ENCODE measurements around the gene RNF14. TPM values are rescaled to one million over a fixed set of nuclear protein-coding genes. Genes with fewer than 3 reads are reported as not detected.
A peak's percentile ranks its signal among the peaks of the same experiment; 100 is the strongest.

The RNF14 gene
- total RNA-seq, 1 experiment from 2014 or later: 126 TPM

- in situ Hi-C loops (cut with HindIII; ENCODE audit: low pct_unique_long_range_greater_than_20kb, low sequenced_read_pairs): no loop called here
Measured at GRCh38 chr5:141966275-141966962, 2.5 kb upstream of the RNF14 start.

DNA sequence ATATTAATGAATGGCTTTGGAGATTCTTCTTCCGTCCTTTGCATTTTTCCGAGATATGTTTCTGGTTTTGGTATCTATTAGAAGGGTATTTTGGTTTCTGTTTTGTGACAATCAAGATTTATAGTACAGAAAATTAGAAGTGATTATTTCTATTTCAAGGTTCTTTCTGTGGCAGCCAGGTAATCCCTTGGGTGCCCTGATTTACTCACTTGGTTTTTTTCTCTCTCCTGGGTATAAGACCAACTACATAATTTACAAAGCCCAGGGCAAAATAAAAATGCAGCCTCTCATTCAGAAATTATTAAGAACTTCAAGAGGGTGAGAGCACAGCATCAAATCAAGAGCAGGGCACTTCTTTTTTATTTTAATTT lies 2.0 kb upstream of the RNF14 start:
- DNase-seq (ENCODE audit: low read depth): no peak
- in situ Hi-C loops (cut with HindIII; ENCODE audit: low pct_unique_long_range_greater_than_20kb, low sequenced_read_pairs): no loop called here

More at GRCh38 chr5:141966275-141966962, 2.5 kb upstream of the RNF14 start:
- DNase-seq (ENCODE audit: low read depth): no peak

GRCh38 chr5:141969783-141970771 lies 1.2 kb downstream of the RNF14 start:
- DNase-seq (ENCODE audit: low read depth): peak; percentile 42
- in situ Hi-C loops (cut with HindIII; ENCODE audit: low pct_unique_long_range_greater_than_20kb, low sequenced_read_pairs): no loop called here

GRCh38 chr5:141973871-141974595 lies 5.1 kb downstream of the RNF14 start:
- in situ Hi-C loops (cut with HindIII; ENCODE audit: low pct_unique_long_range_greater_than_20kb, low sequenced_read_pairs): no loop called here
- no peak for DNase-seq (ENCODE audit: low read depth)

DNA sequence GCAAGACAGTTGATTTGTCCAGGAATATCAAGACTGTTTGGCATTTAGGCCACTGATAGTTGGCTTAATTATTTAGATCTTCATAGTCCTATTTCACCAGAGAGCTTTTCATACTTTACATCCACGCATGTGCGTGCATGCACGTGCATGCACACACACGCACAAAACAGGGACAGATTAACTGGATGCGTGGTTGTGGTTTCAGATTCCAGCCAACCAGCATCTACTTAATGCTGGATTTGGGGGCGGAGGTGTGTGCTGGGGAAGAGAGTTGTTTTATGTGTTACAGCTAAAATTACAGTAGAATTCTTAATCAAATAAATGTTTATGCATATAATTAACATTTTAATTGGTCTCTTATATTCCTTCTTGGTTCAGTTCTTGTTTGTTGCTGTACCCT lies 7.3 kb downstream of the RNF14 start:
- in situ Hi-C loops (cut with HindIII; ENCODE audit: low pct_unique_long_range_greater_than_20kb, low sequenced_read_pairs): loop anchor here (25.0 kb wide), 1 partner anchor 161 kb away; no protein-coding TSS in a partner anchor
- no peak for DNase-seq (ENCODE audit: low read depth)

GRCh38 chr5:141978389-141978788 lies 9.5 kb downstream of the RNF14 start:
- in situ Hi-C loops (cut with HindIII; ENCODE audit: low pct_unique_long_range_greater_than_20kb, low sequenced_read_pairs): loop anchor here (25.0 kb wide), 1 partner anchor 159 kb away; no protein-coding TSS in a partner anchor
- DNase-seq (ENCODE audit: low read depth): no peak

DNA sequence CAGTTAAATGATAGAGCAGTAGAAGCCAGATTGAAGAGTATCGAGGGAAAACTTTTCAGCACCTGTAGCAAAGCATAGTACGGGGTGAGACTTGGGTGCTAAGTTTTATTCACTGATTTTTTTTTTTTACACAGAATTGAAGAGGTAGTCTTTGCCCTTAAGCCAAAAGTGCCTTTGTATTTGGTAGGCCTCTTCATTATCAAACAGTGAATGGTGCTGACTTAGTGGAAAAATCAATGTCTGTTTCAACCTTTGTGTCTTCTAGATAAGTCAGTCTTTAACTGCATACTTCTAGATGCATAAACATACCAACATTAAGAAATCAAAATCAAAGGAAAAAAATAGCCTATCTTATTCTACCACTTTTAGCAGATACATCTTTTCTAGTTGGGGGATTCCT lies 13.7 kb downstream of the RNF14 start:
- in situ Hi-C loops (cut with HindIII; ENCODE audit: low pct_unique_long_range_greater_than_20kb, low sequenced_read_pairs): loop anchor here (25.0 kb wide), 1 partner anchor 155 kb away; no protein-coding TSS in a partner anchor
- DNase-seq (ENCODE audit: low read depth): no peak

GRCh38 chr5:141986072-141986471 lies 17.2 kb downstream of the RNF14 start:
- in situ Hi-C loops (cut with HindIII; ENCODE audit: low pct_unique_long_range_greater_than_20kb, low sequenced_read_pairs): loop anchor here (25.0 kb wide), 1 partner anchor 151 kb away; no protein-coding TSS in a partner anchor

GRCh38 chr5:141989720-141990119 lies 20.8 kb downstream of the RNF14 start:
- no peak for DNase-seq (ENCODE audit: low read depth)
- in situ Hi-C loops (cut with HindIII; ENCODE audit: low pct_unique_long_range_greater_than_20kb, low sequenced_read_pairs): loop anchor here (25.0 kb wide), 1 partner anchor 148 kb away; no protein-coding TSS in a partner anchor

More at GRCh38 chr5:141986072-141986471, 17.2 kb downstream of the RNF14 start:
- DNase-seq (ENCODE audit: low read depth): no peak

DNA sequence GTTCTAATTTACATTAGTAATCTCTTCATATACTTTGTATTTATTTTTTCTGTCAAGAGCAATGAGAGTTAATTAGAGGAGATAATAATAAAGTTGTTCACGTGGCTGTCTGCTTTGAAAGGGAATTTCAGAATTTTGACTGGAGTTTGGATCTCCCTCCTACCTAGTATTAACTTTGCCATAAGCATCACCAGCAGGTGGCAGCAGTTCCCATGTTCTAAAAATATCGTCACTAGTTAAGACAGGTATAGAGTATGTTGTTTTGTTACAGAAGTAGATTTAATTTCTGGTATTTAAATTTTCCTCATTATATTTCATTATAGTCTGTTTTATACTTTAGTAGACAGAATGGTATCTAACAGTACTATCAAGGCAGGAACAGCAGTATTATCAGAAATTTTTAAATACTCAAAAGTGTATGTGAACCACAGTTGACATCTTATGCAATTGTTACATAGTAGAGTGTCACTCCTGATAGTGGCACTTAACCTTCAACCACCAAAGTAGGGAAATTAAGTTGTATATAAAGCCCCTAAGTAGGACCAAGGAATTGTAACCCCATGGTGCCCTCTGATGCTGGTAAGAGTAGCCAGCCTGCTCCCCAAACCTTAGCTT lies 23.6 kb downstream of the RNF14 start:
- peak; percentile 51 for DNase-seq (ENCODE audit: low read depth)
- in situ Hi-C loops (cut with HindIII; ENCODE audit: low pct_unique_long_range_greater_than_20kb, low sequenced_read_pairs): loop anchor here (25.0 kb wide), 1 partner anchor 145 kb away; no protein-coding TSS in a partner anchor

DNA sequence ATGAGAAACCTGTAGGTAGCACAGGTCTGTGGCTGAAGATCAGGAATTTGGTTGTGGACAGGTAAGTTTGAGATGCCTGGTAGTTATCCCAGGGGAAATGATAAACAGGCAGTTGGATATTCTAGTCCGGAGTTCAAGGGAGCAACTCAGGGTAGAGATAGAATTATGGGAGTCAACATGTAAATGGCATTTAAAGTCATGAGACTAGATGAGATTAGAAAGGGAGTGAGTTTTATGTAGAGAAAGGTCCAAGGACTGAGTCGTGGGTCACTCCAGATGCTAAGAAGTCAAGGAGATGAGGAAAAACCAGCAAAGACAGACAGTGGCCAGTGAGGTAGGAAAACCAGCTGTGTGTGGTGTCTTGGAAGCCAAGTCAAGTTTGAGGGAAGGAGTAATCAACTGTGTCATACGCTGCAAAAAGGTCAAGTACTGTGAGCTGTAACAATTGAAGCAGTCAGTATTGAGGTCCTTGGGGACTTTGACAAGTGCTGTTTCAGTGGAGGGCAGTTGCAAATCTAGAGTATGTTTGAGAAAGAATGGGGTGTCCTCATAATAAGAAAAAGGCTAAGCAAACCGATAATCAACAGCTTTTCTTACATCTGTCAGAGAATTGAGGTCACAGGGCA lies 25.7 kb downstream of the RNF14 start:
- DNase-seq (ENCODE audit: low read depth): no peak
- in situ Hi-C loops (cut with HindIII; ENCODE audit: low pct_unique_long_range_greater_than_20kb, low sequenced_read_pairs): loop anchor here (25.0 kb wide), 1 partner anchor 143 kb away; no protein-coding TSS in a partner anchor

DNA sequence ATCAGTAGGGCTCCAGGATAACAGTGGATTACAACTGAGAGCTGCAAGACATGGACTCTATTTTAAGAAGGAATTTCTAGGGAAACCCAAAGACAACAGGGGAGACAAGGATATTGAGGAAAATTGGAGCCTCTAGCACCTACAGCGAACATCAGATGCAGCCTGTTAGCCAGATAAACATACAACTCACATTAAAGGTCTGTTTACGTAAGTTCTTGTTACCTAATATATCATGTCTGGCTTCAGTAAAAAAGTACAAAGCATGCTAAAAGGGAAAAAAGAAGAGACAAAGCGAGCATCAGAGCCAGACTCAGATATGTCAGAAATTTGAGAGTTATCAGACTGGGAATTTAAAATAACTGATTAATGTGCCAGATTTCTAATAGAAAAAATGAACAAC lies 26.8 kb downstream of the RNF14 start:
- no peak for DNase-seq (ENCODE audit: low read depth)
- in situ Hi-C loops (cut with HindIII; ENCODE audit: low pct_unique_long_range_greater_than_20kb, low sequenced_read_pairs): loop anchor here (25.0 kb wide), 1 partner anchor 142 kb away; no protein-coding TSS in a partner anchor

GRCh38 chr5:141997358-141997960 lies 28.6 kb downstream of the RNF14 start:
- no peak for DNase-seq (ENCODE audit: low read depth)
- in situ Hi-C loops (cut with HindIII; ENCODE audit: low pct_unique_long_range_greater_than_20kb, low sequenced_read_pairs): loop anchor here (25.0 kb wide), 1 partner anchor 140 kb away; no protein-coding TSS in a partner anchor

DNA sequence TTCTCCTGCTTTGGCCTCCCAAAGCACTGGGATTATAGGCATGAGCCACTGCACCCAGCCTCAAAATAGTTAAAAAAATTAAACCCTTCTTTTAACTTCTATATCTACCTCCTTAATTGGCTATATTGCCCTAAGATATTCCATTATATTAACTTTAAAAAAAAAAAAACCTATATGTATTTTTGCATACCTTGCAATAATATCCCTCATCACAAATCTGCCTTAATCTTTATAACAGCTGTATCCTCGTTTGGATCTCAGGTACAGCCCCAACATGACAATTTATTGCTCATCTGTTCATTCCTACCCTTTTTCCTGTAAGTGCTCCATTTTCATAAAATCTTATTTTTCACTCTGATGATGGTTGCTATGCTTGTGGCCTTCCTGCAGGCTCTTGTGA lies 31.3 kb downstream of the RNF14 start:
- DNase-seq (ENCODE audit: low read depth): no peak
- in situ Hi-C loops (cut with HindIII; ENCODE audit: low pct_unique_long_range_greater_than_20kb, low sequenced_read_pairs): no loop called here

GRCh38 chr5:142000704-142001484 lies 32.0 kb downstream of the RNF14 start:
- in situ Hi-C loops (cut with HindIII; ENCODE audit: low pct_unique_long_range_greater_than_20kb, low sequenced_read_pairs): no loop called here
- DNase-seq (ENCODE audit: low read depth): no peak

GRCh38 chr5:142003266-142003800 lies 34.4 kb downstream of the RNF14 start:
- in situ Hi-C loops (cut with HindIII; ENCODE audit: low pct_unique_long_range_greater_than_20kb, low sequenced_read_pairs): no loop called here
- DNase-seq (ENCODE audit: low read depth): no peak
